OCI-LY7 (cell line): ENCODE measurements around the gene MROH2B. TPM values are rescaled to one million over a fixed set of nuclear protein-coding genes. Genes with fewer than 3 reads are reported as not detected.
"Not testable (repeated sequence)": the region's sequence is repeated elsewhere in the genome, so short reads cannot be mapped to it uniquely, and the experiment has no call there.

Source experiments
- BruUV-seq: library from RNA; stranded (reverse); fragments of 400-500 nt; replicated peaks from 2 replicates; lab custom pipeline; 2021; lab: Mats Ljungman, UMichigan
- CTCF ChIA-PET: fragments of 300-600 bp; sonication (Branson Sonifier 250); formaldehyde crosslinking; loops from one replicate; lab custom pipeline; 2022; ENCODE audit warnings: antibody characterized with exemption; ENCODE audit not compliant: unreplicated experiment; lab: Charles Lee
- POLR2A ChIA-PET: fragments of 300-600 bp; sonication (Branson Sonifier 250); formaldehyde crosslinking; loops from one replicate; lab custom pipeline; 2022; ENCODE audit warnings: antibody characterized with exemption; lab: Charles Lee
- DNase-seq: peaks from one replicate; pipeline ENCODE4 v3.0.0-alpha.2; 2015; ENCODE audit warnings: low spot score
- H2AFZ ChIP-seq: fragments of 200-600 bp; sonication (generic), shearing (Covaris generic); 2 replicates; pipeline ENCODE4 v1.6.1; 2014; ENCODE audit warnings: mild to moderate bottlenecking, antibody characterized with exemption, low read length, moderate library complexity
- H3K27ac ChIP-seq: fragments of 200-600 bp; sonication (generic); 2 replicates; pipeline ENCODE4 v1.5.1; 2014; ENCODE audit warnings: mixed run types, low read depth, mild to moderate bottlenecking, moderate library complexity, low read length, inconsistent platforms; ENCODE audit not compliant: poor library complexity, severe bottlenecking
- H3K36me3 ChIP-seq: fragments of 200-600 bp; sonication (generic); 2 replicates; pipeline ENCODE4 v1.6.1; 2014; ENCODE audit warnings: mild to moderate bottlenecking, antibody characterized with exemption, low read length, moderate library complexity, mixed read lengths; ENCODE audit not compliant: insufficient read depth
- H3K4me1 ChIP-seq: fragments of 200-600 bp; sonication (generic); 2 replicates; pipeline ENCODE4 v1.5.1; 2014; ENCODE audit warnings: mild to moderate bottlenecking, low read length; ENCODE audit not compliant: insufficient read depth, poor library complexity, severe bottlenecking
- H3K4me2 ChIP-seq: fragments of 200-600 bp; sonication (generic); 2 replicates; pipeline ENCODE4 v1.6.1; 2014; ENCODE audit warnings: mild to moderate bottlenecking, low read length
- H3K4me3 ChIP-seq: fragments of 200-600 bp; sonication (generic); 2 replicates; pipeline ENCODE4 v1.5.1; 2014; ENCODE audit warnings: mild to moderate bottlenecking, low read depth, low read length; ENCODE audit not compliant: poor library complexity, severe bottlenecking
- H3K79me2 ChIP-seq: fragments of 200-600 bp; sonication (generic); 2 replicates; pipeline ENCODE4 v1.6.1; 2016; ENCODE audit warnings: low read depth, mild to moderate bottlenecking, low read length, moderate library complexity, mixed read lengths; ENCODE audit not compliant: insufficient read depth
- H3K9me2 ChIP-seq: fragments of 200-600 bp; sonication (generic); 2 replicates; pipeline ENCODE4 v1.6.1; 2016; ENCODE audit warnings: mild to moderate bottlenecking, low read length, mixed read lengths; ENCODE audit not compliant: insufficient read depth
- H3K9me3 ChIP-seq: fragments of 200-600 bp; sonication (generic); 2 replicates; pipeline ENCODE4 v1.6.1; 2014; ENCODE audit warnings: mild to moderate bottlenecking, mixed run types, low read length, mixed read lengths
- H4K20me1 ChIP-seq: fragments of 200-600 bp; sonication (generic); 2 replicates; pipeline ENCODE4 v1.6.1; 2014; ENCODE audit warnings: mild to moderate bottlenecking, antibody characterized with exemption, low read length, moderate library complexity, mixed read lengths; ENCODE audit not compliant: insufficient read depth
- EZH2phosphoT487 ChIP-seq: fragments of 200-600 bp; sonication (generic); IDR thresholded peaks from 2 replicates; pipeline ENCODE4 v1.6.1; 2018; ENCODE audit warnings: low read depth, borderline replicate concordance, mild to moderate bottlenecking, mixed run types, antibody characterized with exemption, low read length, moderate library complexity, mixed read lengths
- intact Hi-C: fragments of 100-400 bp; cut with micrococcal nuclease; formaldehyde crosslinking; loops from one replicate; pipeline ENCODE4 v1.10.0; 2022; ENCODE audit not compliant: unreplicated experiment
- total RNA-seq, 2 experiments: library from RNA; depleted of rRNA in 1 of 2; stranded (reverse); fragments of >200 nt in 1 of 2; shearing (Covaris generic) in 1 of 2; gene quantifications; 2 replicates each; pipeline ENCODE4 v1.2.3, GENCODE V29; 2014 to 2022
- TF ChIP-seq, protein P1 (sequence below): fragments of 200-600 bp; sonication (generic); conservative IDR thresholded peaks from 2 replicates; pipeline ENCODE4 v1.5.1; 2014; ENCODE audit warnings: mild to moderate bottlenecking, antibody characterized with exemption, low read length, moderate library complexity, mixed read lengths

Gene MROH2B
- total RNA-seq, 2 experiments from 2014 or later, result not detected

DNA sequence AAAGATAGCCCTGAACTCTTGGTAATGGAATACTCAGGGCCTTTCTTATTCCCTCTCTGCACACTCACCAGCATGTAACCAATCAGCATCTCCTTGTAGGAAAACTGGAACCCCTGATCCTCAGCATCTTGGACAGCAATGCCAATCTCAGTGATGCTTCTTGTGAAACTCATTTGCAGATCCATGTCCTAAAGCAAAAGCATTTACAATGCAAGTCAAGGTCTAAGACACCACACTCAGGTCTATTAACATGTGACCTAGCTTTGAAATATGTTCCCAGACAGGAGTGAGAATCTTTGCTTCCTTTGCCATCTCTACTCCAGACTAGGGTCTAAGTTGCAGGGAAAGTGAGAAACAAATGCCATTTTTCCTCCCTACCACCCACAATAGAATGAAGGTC, 38.2 kb downstream of the MROH2B start:
- no peak overlapping the region for H3K4me3 ChIP-seq
- no peak overlapping the region for H3K27ac ChIP-seq
- H3K36me3 ChIP-seq, result no peaks in the 10 kb centered on the region
- no peaks in the 10 kb centered on the region for H3K79me2 ChIP-seq
- H2AFZ ChIP-seq, result no peak overlapping the region
- no peaks in the 10 kb centered on the region for H3K9me3 ChIP-seq
- H3K4me1 ChIP-seq, result no peaks in the 10 kb centered on the region
- no peaks in the 10 kb centered on the region for H3K9me2 ChIP-seq
- CTCF ChIA-PET, result no interaction called here
- H3K4me2 ChIP-seq, result no peak overlapping the region
- intact Hi-C loops, result no loop called here
- no TSS peak for BruUV-seq
- POLR2A ChIA-PET, result no interaction called here
- DNase-seq, result no peak
- no peaks in the 10 kb centered on the region for H4K20me1 ChIP-seq
- TF ChIP-seq, protein P1, sequence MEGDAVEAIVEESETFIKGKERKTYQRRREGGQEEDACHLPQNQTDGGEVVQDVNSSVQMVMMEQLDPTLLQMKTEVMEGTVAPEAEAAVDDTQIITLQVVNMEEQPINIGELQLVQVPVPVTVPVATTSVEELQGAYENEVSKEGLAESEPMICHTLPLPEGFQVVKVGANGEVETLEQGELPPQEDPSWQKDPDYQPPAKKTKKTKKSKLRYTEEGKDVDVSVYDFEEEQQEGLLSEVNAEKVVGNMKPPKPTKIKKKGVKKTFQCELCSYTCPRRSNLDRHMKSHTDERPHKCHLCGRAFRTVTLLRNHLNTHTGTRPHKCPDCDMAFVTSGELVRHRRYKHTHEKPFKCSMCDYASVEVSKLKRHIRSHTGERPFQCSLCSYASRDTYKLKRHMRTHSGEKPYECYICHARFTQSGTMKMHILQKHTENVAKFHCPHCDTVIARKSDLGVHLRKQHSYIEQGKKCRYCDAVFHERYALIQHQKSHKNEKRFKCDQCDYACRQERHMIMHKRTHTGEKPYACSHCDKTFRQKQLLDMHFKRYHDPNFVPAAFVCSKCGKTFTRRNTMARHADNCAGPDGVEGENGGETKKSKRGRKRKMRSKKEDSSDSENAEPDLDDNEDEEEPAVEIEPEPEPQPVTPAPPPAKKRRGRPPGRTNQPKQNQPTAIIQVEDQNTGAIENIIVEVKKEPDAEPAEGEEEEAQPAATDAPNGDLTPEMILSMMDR, result no peak
- TF ChIP-seq EZH2phosphoT487, result no peak

DNA sequence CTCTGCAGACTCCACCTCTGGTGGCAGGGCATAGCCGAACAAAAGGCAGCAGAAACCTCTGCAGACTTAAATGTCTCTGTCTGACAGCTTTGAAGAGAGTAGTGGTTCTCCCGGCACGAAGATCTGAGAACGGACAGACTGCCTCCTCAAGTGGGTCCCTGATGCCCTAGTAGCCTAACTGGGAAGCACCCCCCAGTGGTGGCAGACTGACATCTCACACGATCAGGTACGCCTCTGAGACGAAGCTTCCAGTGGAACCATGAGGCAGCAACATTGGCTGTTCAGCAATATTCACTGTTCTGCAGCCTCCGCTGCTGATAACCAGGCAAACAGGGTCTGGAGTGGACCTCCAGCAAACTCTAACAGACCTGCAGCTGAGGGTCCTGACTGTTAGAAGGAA, 48.5 kb downstream of the MROH2B start:
- POLR2A ChIA-PET, H3K27ac ChIP-seq, CTCF ChIA-PET: not testable (repeated sequence)

DNA sequence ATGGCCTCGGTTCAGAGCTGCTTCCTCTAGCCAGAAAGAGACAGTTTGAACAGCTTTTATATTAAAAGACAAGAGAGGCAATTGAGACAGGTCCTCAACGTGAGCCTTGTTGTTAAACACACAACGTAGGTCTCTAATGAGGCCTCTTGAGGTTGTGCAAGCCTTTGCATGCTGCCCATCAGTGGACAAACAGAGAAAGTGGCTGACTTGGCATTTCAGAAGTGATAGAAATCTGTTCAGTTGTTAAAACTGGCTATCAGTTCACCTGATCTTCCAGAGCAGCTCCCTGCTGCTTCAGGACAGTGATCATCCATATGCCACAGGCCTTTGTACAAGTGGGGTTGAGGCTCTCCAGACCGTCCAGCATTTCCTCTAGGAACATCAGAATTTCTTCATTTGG, 58.8 kb downstream of the MROH2B start:
- Histone ChIP-seq H3K27ac (no peak overlapping the region), H3K79me2 (no peaks in the 10 kb centered on the region), H3K4me2 (no peak overlapping the region), H3K9me3 (no peaks in the 10 kb centered on the region), H3K9me2 (no peaks in the 10 kb centered on the region), H3K4me3 (no peak overlapping the region), H4K20me1 (no peaks in the 10 kb centered on the region), H3K4me1 (no peaks in the 10 kb centered on the region), H3K36me3 (no peaks in the 10 kb centered on the region), H2AFZ (no peak overlapping the region)
- TF ChIP-seq, protein P1, result no peak
- no peak for TF ChIP-seq EZH2phosphoT487
- intact Hi-C loops, result no loop called here
- CTCF ChIA-PET, result no interaction called here
- no peak for DNase-seq
- BruUV-seq, result no TSS peak
- POLR2A ChIA-PET, result no interaction called here

More for the DNA sequence above, 48.5 kb downstream of the MROH2B start:
- H3K9me2 ChIP-seq, H2AFZ ChIP-seq, H4K20me1 ChIP-seq, H3K9me3 ChIP-seq, BruUV-seq, H3K36me3 ChIP-seq, intact Hi-C loops, H3K4me1 ChIP-seq, H3K4me3 ChIP-seq, H3K4me2 ChIP-seq, DNase-seq, H3K79me2 ChIP-seq: not testable (repeated sequence)
